Calu3 (cell line): ENCODE data around the gene ELAC1. TPM values are rescaled to one million over a fixed set of nuclear protein-coding genes. Genes with fewer than 3 reads are reported as not detected.

Experiments used
- BruUV-seq: library from RNA; stranded (reverse); fragments of 400-500 nt; replicated peaks from 2 replicates; lab custom pipeline; 2021; lab: Mats Ljungman, UMichigan
- CTCF ChIA-PET: fragments of 300-600 bp; sonication (Branson Sonifier 250); formaldehyde crosslinking; loops from one replicate; lab custom pipeline; 2022; ENCODE audit warnings: antibody characterized with exemption; lab: Charles Lee
- DNase-seq: peaks from one replicate; pipeline ENCODE4 v3.0.0; 2022
- H3K27ac Mint-ChIP-seq: one replicate; pipeline ENCODE4 v1.8.0; 2022; ENCODE audit warnings: mixed read lengths; ENCODE audit not compliant: unreplicated experiment
- H3K27me3 Mint-ChIP-seq: one replicate; pipeline ENCODE4 v1.8.0; 2022; ENCODE audit warnings: mixed read lengths; ENCODE audit not compliant: unreplicated experiment
- H3K36me3 Mint-ChIP-seq: one replicate; pipeline ENCODE4 v1.8.0; 2022; ENCODE audit warnings: mild to moderate bottlenecking, moderate library complexity, mixed read lengths; ENCODE audit not compliant: insufficient read depth, unreplicated experiment
- H3K4me1 Mint-ChIP-seq: one replicate; pipeline ENCODE4 v1.8.0; 2022; ENCODE audit warnings: mild to moderate bottlenecking, low read depth, mixed read lengths; ENCODE audit not compliant: unreplicated experiment
- H3K4me3 Mint-ChIP-seq: one replicate; pipeline ENCODE4 v1.8.0; 2022; ENCODE audit warnings: mild to moderate bottlenecking, low read depth, moderate library complexity, mixed read lengths; ENCODE audit not compliant: unreplicated experiment
- H3K9me3 Mint-ChIP-seq: one replicate; pipeline ENCODE4 v1.8.0; 2022; ENCODE audit warnings: low read depth, mixed read lengths; ENCODE audit not compliant: unreplicated experiment
- CTCF ChIP-seq: fragments of 200-600 bp; IDR thresholded peaks from one replicate; pipeline ENCODE4 v1.8.0; 2022; ENCODE audit warnings: antibody characterized with exemption; ENCODE audit not compliant: unreplicated experiment
- intact Hi-C: fragments of 100-400 bp; cut with micrococcal nuclease; formaldehyde crosslinking; loops from one replicate; pipeline ENCODE4 v1.10.0; 2022; ENCODE audit not compliant: unreplicated experiment
- total RNA-seq: library from RNA; stranded (reverse); gene quantifications from 2 replicates; pipeline ENCODE4 v1.2.3, GENCODE V29; 2022

The ELAC1 gene
- total RNA-seq, 1 experiment from 2014 or later = 12.4 TPM

DNA sequence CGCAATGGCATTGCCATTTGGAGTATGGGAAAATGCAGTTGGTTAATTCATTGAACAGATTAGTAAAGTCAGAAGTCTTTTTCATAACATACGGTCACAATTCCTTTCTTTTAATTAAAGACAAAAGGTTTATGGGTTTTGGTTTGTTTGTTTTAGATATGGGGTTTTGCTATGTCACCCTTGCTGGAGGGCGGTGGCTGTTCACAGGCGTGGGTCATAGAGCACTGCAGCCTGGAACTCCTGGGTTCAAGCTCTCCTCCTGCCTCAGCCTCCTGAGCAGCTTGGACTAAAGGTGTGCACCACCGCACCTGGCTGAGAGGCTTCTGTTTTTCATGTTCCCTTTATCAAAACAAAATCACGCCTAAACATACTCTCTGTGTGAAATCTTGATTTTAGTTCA, 18.7 kb upstream of the ELAC1 start:
- no peak overlapping the region for H3K27ac Mint-ChIP-seq
- CTCF ChIA-PET = no interaction called here

DNA sequence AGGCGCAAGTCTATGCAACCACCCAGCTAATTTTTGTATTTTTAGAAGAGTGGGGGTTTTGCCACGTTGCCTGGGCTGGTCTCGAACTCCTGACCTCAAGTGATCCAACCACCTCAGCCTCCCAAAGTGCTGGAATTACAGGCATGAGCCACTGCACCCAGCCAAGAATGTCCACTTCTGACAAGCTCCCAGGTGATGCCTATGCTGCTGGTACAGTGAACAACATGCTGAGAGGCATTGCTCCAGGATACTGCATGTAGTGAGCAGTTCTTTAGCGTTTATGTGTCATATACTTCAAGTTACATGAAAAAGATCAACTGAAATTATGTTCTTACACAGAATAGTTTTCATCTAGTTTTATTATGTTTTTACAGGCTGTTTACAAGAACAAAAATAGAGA, 17.2 kb upstream of the ELAC1 start:
- Mint-ChIP-seq H3K27ac (no peak overlapping the region), H3K36me3 (no peaks in the 10 kb centered on the region), H3K27me3 (no peaks in the 10 kb centered on the region), H3K4me3 (no peak overlapping the region), H3K4me1 (no peaks in the 10 kb centered on the region), H3K9me3 (no peaks in the 10 kb centered on the region)
- DNase-seq = no peak
- BruUV-seq = no TSS peak
- intact Hi-C loops = loop anchor here (10.0 kb wide), 1 partner anchor 126 kb away; the partner anchor contains the start of gene MRO
- CTCF ChIA-PET = no interaction called here
- TF ChIP-seq CTCF = no peak

More for the DNA sequence above, 18.7 kb upstream of the ELAC1 start:
- no TSS peak for BruUV-seq
- no peak for DNase-seq
- Mint-ChIP-seq H3K4me3 (no peak overlapping the region), H3K36me3 (no peaks in the 10 kb centered on the region), H3K27me3 (no peaks in the 10 kb centered on the region), H3K9me3 (no peaks in the 10 kb centered on the region), H3K4me1 (no peaks in the 10 kb centered on the region)
- TF ChIP-seq CTCF = no peak
- intact Hi-C loops = no loop called here

- no peak for DNase-seq
- no peak overlapping the region for H3K27ac Mint-ChIP-seq
- no peaks in the 10 kb centered on the region for H3K27me3 Mint-ChIP-seq
- H3K4me1 Mint-ChIP-seq = no peaks in the 10 kb centered on the region
- no peaks in the 10 kb centered on the region for H3K36me3 Mint-ChIP-seq
- H3K9me3 Mint-ChIP-seq = no peaks in the 10 kb centered on the region
- TF ChIP-seq CTCF = no peak
- no peak overlapping the region for H3K4me3 Mint-ChIP-seq
- intact Hi-C loops = loop anchor here (10.0 kb wide), 1 partner anchor 129 kb away; the partner anchor contains the start of gene MRO
- CTCF ChIA-PET = no interaction called here
- BruUV-seq = no TSS peak
These were observed 14.0 kb upstream of the ELAC1 start for GRCh38 chr18:50953822-50954221.

- H3K4me1 Mint-ChIP-seq = no peaks in the 10 kb centered on the region
- CTCF ChIA-PET = no interaction called here
- no peaks in the 10 kb centered on the region for H3K36me3 Mint-ChIP-seq
- H3K9me3 Mint-ChIP-seq = no peaks in the 10 kb centered on the region
- no peak overlapping the region for H3K27ac Mint-ChIP-seq
- BruUV-seq = no TSS peak
- no peak for TF ChIP-seq CTCF
- no peak for DNase-seq
- no peaks in the 10 kb centered on the region for H3K27me3 Mint-ChIP-seq
- intact Hi-C loops = loop anchor here (10.0 kb wide), 1 partner anchor 130 kb away; the partner anchor contains the start of gene MRO
- no peak overlapping the region for H3K4me3 Mint-ChIP-seq
These were observed 12.6 kb upstream of the ELAC1 start for GRCh38 chr18:50955253-50955652.
